Measurements from ENCODE around the gene FERMT3.

FERMT3 gene

DNA sequence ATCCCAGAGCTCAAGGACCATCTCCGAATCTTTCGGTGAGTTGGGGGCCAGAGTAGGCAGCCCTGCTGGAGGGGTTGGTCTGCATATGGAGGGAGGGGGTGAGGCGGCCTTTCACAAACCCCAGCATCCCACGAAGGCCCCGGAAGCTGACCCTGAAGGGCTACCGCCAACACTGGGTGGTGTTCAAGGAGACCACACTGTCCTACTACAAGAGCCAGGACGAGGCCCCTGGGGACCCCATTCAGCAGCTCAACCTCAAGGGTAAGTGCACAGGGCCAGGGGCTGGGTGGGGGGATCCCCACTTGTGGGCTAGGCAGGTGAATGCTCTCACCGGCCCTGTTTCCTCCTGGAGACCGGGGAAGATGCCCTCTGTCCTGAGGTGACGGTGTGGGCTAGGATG, 13.2 kb downstream of the FERMT3 start:
- no peak for DNase-seq (ENCODE audit: low read depth, low spot score)

DNA sequence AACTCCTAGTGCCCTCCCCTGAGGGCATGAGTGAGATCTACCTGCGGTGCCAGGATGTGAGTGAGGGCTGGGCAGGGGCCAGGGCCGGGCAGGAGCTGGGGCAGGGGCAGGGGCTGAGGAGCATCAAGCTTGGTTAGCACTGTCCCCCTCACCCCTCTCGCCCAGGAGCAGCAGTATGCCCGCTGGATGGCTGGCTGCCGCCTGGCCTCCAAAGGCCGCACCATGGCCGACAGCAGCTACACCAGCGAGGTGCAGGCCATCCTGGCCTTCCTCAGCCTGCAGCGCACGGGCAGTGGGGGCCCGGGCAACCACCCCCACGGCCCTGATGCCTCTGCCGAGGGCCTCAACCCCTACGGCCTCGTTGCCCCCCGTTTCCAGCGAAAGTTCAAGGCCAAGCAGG, 13.8 kb downstream of the FERMT3 start:
- DNase-seq (ENCODE audit: low read depth, low spot score): no peak

- no peak for DNase-seq (ENCODE audit: low read depth, low spot score)
Observed at GRCh38 chr11:64220798-64221197, 14.3 kb downstream of the FERMT3 start.

DNA sequence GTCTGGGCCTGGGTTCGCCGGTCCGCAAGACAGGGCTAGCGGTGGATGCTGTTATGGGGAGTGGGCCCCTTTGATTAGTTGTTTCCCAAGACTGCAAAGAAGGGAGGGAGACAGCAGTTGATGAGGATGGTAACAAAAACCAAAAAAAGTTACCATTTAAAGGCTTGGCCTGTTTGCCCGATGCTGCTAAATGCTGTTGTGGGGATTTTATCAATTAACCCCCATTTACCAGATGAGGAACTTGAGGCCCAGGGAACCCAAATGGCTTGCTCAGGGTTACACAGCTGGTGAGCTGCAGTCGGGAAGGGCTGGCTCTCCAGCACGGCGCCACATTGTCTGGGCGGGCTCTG, 16.1 kb downstream of the FERMT3 start:
- no peak for DNase-seq (ENCODE audit: low read depth, low spot score)

GRCh38 chr11:64223001-64223651, 16.6 kb downstream of the FERMT3 start:
- no peak for DNase-seq (ENCODE audit: low read depth, low spot score)

- DNase-seq (ENCODE audit: low read depth, low spot score): no peak
Observed at GRCh38 chr11:64224151-64224890, 17.8 kb downstream of the FERMT3 start.

- DNase-seq (ENCODE audit: low read depth, low spot score): no peak
Observed at GRCh38 chr11:64224891-64225607, 18.5 kb downstream of the FERMT3 start.

DNA sequence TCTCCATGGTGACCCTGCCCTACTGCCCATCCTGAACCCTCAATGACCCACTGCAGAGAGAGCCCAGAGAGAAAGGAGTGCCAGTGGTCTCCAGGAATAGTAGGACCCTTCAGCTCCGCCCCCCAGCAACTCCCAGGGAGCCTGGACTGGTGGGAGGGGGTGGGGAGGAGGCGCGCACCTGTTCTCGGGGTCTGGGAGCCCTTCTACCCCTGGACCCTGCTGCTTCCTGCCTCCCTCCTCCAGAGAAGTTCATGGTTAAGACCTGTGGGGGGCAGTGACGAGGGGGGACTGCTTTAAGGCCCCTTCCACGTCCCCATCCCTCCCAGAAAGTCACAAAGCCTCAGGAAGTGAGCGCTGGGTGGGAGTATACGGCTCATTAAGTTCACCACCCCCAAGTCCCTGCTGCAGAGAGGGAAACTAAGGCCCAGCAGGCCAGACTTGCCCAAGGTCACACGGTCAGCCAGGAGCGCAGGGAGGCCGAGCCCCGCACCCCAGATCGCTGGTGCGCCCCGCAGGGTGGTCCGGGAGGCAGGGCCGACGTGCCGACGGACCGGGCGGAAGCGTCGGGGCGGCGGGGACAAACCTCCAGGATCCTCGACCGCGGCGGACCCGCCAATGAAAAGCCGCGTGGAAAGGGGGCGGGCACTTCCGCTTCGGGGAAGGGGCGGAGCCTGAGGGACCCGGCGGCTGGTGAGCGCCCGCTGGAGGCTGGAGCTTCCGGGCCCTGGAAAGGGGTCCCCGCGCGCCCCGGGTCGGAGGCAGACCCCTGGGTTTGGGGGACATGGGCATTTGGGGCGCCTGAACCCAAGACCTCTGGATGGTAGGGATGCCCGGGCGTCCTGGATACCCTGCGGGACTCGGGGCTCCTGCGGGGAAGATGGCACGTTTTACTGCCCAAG, 19.3 kb downstream of the FERMT3 start, which contains the start of the genes NUDT22 and TRPT1:
TSS of gene NUDT22 (plus strand) at position 667 of the 899 bp plus-strand sequence. CDS start 379 bp downstream, outside the sequence.
TSS of gene TRPT1 (minus strand) at position 579 of the 899 bp plus-strand sequence. CDS start at position 253, 326 bp downstream.
- DNase-seq (ENCODE audit: low read depth, low spot score): no peak

DNA sequence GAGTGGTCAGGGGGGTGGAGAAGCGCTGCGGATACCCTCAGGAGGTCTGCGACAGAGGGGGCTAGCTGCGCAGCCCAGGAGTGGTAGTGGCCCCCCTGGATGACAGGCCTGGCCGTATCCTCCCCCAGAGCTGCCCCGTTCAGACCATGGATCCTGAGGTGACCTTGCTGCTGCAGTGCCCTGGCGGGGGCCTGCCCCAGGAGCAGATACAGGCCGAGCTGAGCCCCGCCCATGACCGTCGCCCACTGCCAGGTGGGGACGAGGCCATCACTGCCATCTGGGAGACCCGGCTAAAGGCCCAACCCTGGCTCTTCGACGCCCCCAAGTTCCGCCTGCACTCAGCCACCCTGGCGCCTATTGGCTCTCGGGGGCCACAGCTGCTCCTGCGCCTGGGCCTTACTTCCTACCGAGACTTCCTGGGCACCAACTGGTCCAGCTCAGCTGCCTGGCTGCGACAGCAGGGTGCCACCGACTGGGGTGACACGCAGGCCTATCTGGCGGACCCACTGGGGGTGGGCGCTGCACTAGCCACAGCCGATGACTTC, 20.1 kb downstream of the FERMT3 start:
- DNase-seq (ENCODE audit: low read depth, low spot score): no peak

GRCh38 chr11:64227405-64227956, 21.0 kb downstream of the FERMT3 start:
- DNase-seq (ENCODE audit: low read depth, low spot score): no peak

DNA sequence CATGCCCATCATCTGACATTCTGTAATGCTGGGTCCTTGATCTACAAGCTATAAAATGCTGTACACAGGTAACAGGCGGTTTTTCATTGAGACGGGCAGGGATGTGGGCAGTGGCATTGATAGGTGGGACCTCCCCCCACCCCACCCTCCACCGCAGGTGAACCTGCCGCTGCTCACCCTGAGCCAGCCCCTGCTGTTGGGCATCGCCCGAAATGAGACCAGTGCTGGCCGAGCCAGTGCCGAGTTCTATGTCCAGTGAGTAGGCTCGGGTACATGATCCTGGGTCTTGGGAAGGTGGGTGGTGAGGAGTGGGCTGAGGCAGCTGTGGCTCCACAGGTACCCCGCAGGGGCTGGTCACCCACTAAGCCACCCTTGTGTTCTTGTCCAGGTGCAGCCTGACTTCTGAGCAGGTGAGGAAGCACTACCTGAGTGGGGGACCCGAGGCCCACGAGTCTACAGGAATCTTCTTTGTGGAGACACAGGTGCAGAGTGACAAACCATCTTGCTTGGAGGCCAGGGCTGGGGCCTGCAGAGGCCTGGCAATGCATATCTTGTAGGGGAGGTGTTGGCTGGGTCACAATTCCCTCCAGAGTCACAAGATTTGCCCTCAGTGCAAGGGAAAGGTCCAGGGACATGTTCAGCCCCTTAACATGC, 22.7 kb downstream of the FERMT3 start:
- DNase-seq (ENCODE audit: low read depth, low spot score): no peak

DNA sequence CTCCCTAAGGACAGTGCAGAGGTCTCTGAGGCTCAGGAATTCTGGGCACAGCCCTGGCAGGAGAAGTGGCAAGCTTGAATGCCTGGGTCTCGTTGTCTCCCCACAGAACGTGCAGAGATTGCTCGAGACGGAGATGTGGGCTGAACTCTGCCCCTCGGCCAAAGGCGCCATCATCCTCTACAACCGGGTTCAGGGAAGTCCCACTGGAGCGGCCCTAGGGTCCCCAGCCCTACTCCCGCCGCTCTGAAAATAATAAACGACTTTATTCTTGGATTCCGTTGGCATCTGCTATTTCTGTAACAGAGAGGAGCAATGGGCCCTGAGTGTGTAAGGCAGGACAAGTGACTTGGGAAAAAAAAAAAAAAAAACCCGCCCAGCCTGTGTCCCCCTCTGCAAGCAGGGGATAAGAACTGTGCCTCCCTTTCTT, 23.2 kb downstream of the FERMT3 start:
- DNase-seq (ENCODE audit: low read depth, low spot score): no peak

DNA sequence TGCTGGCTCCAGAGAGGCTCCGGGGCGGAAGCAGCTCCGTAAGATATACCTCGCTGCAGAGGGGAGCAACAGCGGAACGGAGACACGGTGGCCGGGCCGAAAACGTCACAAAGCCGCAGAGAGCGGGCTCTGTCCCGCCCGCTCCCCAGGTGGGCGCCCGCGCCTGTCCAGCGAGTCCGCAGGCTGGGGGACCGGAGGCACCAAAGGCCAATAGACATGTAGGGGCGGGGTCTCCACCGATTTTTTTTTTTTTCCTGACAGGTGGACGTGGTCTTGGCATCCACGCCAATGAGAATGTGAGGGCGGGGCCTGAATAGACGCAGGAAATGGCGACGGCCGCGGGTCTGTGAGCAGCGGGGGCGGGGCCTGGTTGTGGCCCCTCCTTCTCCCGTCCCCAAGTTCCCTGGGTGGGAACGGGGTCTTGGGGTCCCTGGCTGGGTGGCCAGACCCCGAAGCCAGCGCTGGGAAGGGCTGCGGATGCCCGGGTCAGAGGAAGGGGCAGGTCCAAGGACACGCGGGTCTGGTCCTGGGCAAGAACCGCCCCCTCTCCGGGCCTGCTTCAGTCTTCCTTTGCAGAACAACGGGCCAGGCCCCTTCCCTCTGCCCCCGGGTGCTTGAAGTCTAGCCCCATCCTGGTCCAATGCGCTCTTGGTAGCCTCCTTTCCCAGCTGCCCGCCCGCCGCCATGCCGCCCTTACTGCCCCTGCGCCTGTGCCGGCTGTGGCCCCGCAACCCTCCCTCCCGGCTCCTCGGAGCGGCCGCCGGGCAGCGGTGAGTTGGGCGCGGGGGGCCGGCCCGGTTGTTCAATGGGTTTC, 23.9 kb downstream of the FERMT3 start, which contains the start of gene DNAJC4:
TSS of gene DNAJC4 (plus strand) at position 378 of the 814 bp plus-strand sequence. CDS start at position 685, 307 bp downstream.
- DNase-seq (ENCODE audit: low read depth, low spot score): peak; percentile 57

DNA sequence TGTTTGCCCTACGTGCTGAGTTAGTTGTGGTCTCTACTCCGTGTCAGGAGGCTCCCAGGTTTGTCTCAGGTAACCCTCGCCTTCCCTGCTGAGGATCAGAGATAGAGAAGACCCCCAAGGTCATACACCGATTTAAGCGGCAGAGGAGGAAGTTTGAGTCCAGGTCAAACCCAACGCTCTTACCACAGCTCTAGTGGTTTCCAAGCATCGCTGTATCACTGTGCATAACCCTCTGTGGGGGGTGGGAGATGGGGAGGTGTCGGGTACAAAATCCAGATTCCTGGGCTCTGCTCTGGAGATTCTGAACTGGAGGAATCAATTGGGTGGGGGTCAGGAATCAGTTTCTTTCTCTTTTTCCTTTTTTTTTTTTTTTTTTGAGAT, 24.5 kb downstream of the FERMT3 start:
- DNase-seq (ENCODE audit: low read depth, low spot score): no peak

GRCh38 chr11:64231546-64231945, 25.0 kb downstream of the FERMT3 start:
- DNase-seq (ENCODE audit: low read depth, low spot score): no peak

DNA sequence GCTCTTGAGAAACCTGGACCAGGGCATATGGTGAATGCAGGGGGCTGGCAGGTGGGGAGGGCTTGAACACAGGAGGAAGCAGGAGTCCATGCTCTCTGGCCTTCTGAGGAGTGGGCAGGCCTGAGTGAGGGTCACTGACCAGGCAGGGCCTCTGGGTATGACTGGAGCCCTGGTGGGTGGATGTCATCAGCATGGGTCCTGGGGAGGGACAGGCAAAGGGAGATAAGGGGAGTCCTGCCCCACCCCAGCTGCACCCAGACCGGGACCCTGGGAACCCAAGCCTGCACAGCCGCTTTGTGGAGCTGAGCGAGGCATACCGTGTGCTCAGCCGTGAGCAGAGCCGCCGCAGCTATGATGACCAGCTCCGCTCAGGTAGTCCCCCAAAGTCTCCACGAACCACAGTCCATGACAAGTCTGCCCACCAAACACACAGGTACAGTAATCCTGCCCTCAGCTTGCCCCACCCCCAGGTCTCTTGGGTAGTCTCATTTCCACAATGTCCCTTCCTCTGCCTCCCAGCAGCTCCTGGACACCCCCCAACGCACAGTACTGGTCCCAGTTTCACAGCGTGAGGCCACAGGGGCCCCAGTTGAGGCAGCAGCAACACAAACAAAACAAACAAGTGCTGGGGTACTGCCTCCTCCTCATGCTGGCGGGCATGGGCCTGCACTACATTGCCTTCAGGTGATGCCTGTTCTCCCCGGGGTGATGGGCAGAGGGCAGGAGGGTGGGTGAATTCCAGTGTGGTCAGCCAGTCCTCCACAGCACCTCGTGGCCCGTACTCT, 25.9 kb downstream of the FERMT3 start:
- no peak for DNase-seq (ENCODE audit: low read depth, low spot score)

DNA sequence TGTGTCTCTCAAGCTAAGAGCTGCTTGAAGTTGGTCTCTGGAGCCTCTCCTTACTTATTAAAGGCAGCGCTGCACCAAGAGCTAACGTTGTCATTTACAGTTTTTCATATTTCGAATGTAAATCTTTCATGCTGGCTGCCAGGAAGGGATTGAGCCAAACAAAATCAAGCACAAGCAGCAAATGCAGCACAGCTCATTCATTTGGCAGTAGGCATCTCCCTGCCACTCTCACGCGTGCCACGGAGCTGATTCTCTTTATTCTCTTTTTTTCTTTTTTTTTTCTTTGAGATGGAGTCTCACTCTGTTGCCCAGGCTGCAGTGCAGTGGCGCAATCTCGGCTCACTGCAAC, 26.4 kb downstream of the FERMT3 start:
- no peak for DNase-seq (ENCODE audit: low read depth, low spot score)

- DNase-seq (ENCODE audit: low read depth, low spot score): no peak
Observed at GRCh38 chr11:64233913-64234586, 27.5 kb downstream of the FERMT3 start, which contains the start of gene VEGFB. TSS of gene VEGFB (plus strand) at chr11:64234584. CDS start at chr11:64234834, 250 bp downstream.

Measured in brain pericyte (primary cell).